ENCODE data around the gene THPO.

DNA sequence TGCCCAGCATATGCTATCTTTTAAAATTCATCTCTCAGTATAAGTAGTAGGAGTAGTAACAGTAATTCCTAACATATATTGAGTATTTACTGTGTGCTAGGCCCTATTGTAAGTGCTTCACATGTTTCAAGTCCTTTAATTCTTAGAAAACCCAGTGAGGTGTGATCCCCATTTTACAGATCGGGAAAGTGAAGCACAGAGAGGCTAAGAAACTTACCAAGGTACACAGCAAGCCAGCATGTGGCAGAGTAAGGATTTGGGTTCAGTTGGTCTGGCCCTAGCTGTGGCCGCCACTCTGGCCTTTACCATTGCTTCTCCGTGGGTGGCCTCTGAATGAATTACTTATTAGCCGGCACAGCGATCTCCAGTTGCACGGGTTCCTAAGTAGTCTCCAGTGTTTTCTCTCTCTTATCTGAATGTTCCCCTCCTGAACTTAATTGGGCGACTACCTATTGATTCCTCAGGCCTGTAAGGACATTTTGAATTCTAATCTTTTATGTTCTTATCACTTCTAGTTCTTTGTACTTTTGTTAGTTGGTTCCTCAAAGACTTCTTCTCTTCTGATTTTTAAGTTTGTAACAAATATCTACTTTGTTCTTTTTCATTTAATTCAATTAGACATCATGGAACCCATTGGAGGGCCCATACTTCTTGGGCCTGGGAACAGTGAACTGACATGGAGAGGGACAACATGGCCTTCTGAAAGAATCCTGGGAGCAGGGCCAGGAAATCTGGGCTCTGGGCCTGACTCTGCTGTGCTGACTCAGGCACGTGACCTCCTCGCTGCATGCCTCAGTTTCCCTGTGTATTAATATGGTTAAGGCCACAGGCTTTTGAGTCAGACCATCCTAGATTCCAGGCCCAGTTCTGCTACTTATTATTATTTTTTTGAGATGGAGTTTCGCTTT lies 28.2 kb downstream of the THPO start:
- no peak for TF ChIP-seq EZH2 (IDR thresholded peaks at IDR 0.05; ENCODE audit: borderline replicate concordance, low read depth, low read length, severe bottlenecking)
- TF ChIP-seq, protein P1, sequence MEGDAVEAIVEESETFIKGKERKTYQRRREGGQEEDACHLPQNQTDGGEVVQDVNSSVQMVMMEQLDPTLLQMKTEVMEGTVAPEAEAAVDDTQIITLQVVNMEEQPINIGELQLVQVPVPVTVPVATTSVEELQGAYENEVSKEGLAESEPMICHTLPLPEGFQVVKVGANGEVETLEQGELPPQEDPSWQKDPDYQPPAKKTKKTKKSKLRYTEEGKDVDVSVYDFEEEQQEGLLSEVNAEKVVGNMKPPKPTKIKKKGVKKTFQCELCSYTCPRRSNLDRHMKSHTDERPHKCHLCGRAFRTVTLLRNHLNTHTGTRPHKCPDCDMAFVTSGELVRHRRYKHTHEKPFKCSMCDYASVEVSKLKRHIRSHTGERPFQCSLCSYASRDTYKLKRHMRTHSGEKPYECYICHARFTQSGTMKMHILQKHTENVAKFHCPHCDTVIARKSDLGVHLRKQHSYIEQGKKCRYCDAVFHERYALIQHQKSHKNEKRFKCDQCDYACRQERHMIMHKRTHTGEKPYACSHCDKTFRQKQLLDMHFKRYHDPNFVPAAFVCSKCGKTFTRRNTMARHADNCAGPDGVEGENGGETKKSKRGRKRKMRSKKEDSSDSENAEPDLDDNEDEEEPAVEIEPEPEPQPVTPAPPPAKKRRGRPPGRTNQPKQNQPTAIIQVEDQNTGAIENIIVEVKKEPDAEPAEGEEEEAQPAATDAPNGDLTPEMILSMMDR (IDR thresholded peaks at IDR 0.05; ENCODE audit: extremely low read depth in 1 of 2, insufficient read depth in 1 of 2, low read depth in 1 of 2, low read length in 2 of 2): no peak
- TF ChIP-seq, protein P2, sequence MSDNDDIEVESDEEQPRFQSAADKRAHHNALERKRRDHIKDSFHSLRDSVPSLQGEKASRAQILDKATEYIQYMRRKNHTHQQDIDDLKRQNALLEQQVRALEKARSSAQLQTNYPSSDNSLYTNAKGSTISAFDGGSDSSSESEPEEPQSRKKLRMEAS (IDR thresholded peaks at IDR 0.05; ENCODE audit: insufficient read depth, insufficient read length): no peak
- TF ChIP-seq POLR2A (IDR thresholded peaks at IDR 0.05; ENCODE audit: low read depth, low read length): no peak
- TF ChIP-seq JUN (IDR thresholded peaks at IDR 0.05; ENCODE audit: borderline replicate concordance, insufficient read depth, insufficient read length, low read depth): no peak
- TF ChIP-seq POLR2AphosphoS5 (IDR thresholded peaks at IDR 0.05; ENCODE audit: insufficient read depth, low read depth, low read length): no peak
- no peak for TF ChIP-seq GATA2 (IDR thresholded peaks at IDR 0.05; ENCODE audit: insufficient read depth, insufficient read length, low read depth, low read length)
- TF ChIP-seq MYC (IDR thresholded peaks at IDR 0.05; ENCODE audit: low read depth, low read length): no peak

Data from endothelial cell of umbilical vein (primary cell).